ENCODE measurements around the gene MRPL52.

MRPL52 gene

DNA sequence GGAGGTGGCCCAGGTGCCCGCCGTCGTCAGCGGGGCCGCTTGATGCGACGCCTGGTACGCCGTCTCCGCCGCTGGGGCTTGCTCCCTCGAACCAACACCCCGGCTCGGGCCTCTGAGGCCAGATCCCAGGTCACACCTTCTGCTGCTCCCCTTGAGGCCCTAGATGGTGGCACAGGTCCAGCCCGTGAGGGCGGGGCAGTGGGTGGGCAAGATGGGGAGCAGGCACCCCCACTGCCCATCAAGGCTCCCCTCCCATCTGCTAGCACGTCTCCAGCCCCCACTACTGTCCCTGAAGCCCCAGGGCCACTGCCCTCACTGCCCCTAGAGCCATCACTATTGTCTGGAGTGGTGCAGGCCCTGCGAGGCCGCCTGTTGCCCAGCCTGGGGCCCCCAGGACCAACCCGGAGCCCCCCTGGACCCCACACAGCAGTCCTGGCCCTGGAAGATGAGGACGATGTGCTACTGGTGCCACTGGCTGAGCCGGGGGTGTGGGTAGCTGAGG lies 47.4 kb downstream of the MRPL52 start:
- TF ChIP-seq, protein P1, sequence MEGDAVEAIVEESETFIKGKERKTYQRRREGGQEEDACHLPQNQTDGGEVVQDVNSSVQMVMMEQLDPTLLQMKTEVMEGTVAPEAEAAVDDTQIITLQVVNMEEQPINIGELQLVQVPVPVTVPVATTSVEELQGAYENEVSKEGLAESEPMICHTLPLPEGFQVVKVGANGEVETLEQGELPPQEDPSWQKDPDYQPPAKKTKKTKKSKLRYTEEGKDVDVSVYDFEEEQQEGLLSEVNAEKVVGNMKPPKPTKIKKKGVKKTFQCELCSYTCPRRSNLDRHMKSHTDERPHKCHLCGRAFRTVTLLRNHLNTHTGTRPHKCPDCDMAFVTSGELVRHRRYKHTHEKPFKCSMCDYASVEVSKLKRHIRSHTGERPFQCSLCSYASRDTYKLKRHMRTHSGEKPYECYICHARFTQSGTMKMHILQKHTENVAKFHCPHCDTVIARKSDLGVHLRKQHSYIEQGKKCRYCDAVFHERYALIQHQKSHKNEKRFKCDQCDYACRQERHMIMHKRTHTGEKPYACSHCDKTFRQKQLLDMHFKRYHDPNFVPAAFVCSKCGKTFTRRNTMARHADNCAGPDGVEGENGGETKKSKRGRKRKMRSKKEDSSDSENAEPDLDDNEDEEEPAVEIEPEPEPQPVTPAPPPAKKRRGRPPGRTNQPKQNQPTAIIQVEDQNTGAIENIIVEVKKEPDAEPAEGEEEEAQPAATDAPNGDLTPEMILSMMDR (IDR thresholded peaks at IDR 0.05; ENCODE audit: extremely low read depth, missing control alignments), result no peak
- no peak for DNase-seq (ENCODE audit: low spot score)

DNA sequence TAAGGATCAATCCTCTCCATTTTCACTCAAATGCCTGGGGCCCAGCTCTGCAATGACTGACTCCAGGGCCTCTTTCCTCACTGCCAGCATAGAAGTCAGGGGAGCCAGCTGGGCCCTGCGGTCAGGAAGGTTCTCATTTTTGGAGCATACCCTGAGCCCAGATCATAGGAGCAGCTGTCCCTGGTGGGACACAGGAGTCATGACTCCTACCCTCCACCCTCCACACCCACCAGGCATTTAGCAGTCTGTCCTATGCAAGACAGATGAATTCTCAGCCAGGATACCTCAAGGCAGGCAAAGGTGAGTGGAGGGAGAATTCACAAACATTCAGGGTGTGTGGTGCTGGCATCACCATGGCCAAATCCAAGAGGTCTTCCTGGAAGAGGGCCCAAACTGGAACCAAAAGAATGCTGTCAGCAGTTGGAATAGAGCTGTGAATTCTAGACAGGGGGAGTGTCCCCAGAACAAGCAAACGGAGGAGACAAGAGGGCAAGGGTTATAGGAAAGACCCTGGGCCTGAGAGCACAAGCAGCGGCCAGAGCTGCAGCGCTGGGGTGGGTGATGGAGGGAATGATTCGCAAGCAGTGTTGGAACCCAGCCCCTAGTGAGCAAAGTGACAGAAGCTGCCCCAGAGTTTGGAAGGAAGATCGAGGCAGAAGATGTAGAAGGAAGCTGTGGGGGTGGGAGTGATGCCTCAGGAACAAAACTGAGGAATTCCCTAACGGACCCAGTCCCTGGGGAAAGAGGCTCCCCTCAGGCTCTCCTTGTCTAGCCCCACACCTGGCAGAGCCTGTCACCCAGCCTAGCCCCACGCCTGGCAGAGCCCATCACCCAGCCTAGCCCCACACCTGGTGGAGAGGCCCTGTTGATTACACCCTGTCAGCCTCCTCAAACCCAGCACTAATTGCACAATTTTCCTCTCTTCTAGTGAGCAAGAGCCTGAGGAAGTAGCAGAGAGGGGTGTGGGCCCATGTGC lies 48.9 kb downstream of the MRPL52 start:
- TF ChIP-seq, protein P1 (IDR thresholded peaks at IDR 0.05; ENCODE audit: extremely low read depth, missing control alignments), result no peak
- DNase-seq (ENCODE audit: low spot score), result peak; percentile 6

- TF ChIP-seq, protein P1 (IDR thresholded peaks at IDR 0.05; ENCODE audit: extremely low read depth, missing control alignments), result no peak
- no peak for DNase-seq (ENCODE audit: low spot score)
Observed at GRCh38 chr14:22882064-22882463, 52.4 kb downstream of the MRPL52 start.

GRCh38 chr14:22882529-22883172 lies 53.0 kb downstream of the MRPL52 start:
- peak; percentile 56 for DNase-seq (ENCODE audit: low spot score)
- TF ChIP-seq, protein P1 (IDR thresholded peaks at IDR 0.05; ENCODE audit: extremely low read depth, missing control alignments), result no peak

- peak; percentile 21 for DNase-seq (ENCODE audit: low spot score)
- TF ChIP-seq, protein P1 (IDR thresholded peaks at IDR 0.05; ENCODE audit: extremely low read depth, missing control alignments), result no peak
Observed at GRCh38 chr14:22883173-22883976, 53.7 kb downstream of the MRPL52 start, which contains the start of gene REM2. TSS of gene REM2 (plus strand) at chr14:22883222. CDS start at chr14:22883288, 66 bp downstream.

- TF ChIP-seq, protein P1 (IDR thresholded peaks at IDR 0.05; ENCODE audit: extremely low read depth, missing control alignments), result no peak
- DNase-seq (ENCODE audit: low spot score), result peak; percentile 17
Observed at GRCh38 chr14:22884076-22884737, 54.5 kb downstream of the MRPL52 start.

Data from GM20000 (cell line).